GM19023 (cell line): ENCODE results near the gene AXIN2.
"Not testable (repeated sequence)": the region's sequence is repeated elsewhere in the genome, so short reads cannot be mapped to it uniquely, and the experiment has no call there.

Source experiments
- ATAC-seq: cut with Tn5 transposase; IDR thresholded peaks from one replicate; pipeline ENCODE4 v1.9.1; 2021; ENCODE audit warnings: mild to moderate bottlenecking, moderate library complexity; ENCODE audit not compliant: unreplicated experiment

AXIN2 gene

DNA sequence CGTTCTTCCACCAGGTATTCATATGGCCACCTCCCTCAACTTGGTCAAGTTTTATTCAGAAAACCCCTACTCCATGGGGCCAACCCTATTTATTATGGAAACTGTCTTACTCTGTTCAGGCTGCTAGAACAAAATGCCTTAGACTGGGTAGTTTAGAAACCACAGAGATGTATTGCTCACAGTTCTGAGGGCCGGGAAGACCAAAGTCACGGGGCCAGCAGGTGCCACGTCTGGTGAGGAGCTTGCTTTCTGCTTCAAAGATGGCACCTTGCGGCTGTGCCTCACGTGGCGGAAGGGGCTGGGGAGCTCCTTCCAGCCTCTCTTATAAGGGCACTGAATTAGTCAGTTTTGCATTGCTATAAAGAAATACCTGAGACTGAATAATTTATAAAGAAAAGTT, 74.3 kb downstream of the AXIN2 start:
- ATAC-seq, result no peak

DNA sequence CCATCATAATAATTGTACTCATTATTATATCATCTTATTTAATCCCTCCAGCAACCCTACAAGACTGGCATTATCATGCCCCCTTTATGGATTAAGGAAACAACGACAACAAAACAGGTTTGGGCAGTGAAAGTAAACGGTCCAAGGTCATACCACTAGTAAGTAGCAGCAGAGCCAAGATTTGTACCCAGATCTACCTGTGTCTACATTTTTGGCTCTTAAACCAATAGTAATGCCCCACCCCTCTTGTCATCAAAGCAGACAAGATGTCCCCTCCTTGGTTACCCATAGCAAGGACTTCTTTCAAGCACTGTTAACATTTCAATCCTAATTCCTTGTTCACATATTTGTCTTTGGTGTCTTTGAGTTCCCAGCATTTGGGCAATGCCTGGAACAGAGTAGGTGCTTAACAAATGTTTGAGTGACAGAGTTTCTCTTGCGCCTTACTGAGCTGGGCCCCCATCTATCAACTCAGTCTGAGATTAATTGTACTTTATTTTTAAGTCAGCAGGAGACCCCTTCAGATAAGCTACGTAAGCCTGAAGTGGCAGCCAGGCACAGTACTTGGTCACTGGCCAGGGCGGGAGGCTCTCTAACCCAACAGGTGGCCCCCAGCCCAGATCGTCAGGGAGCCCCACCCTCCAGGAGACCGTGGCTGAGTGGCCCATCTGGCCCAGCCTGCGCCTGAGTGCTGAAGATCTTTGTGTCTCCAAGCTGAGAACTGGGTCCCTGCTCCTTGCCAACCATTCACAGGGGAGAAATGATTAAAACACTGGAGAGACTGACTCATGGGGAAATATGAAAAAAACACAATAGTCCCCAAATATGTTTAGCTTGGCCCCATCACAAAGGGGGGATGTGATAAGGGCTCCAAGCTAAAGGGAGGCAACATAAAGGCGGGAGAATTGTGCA, 75.8 kb downstream of the AXIN2 start:
- ATAC-seq, result no peak

DNA sequence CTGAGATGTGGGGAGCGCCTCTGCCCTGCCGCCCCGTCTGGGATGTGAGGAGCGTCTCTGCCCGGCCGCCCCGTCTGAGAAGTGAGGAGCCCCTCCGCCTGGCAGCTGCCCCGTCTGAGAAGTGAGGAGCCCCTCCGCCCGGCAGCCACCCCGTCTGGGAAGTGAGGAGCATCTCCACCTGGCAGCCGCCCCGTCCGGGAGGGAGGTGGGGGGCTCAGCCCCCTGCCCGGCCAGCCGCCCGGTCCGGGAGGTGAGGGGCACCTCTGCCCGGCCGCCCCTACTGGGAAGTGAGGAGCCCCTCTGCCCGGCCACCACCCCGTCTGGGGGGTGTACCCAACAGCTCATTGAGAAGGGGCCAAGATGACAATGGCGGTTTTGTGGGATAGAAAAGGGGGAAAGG, 77.0 kb downstream of the AXIN2 start:
- not testable (repeated sequence) for ATAC-seq

DNA sequence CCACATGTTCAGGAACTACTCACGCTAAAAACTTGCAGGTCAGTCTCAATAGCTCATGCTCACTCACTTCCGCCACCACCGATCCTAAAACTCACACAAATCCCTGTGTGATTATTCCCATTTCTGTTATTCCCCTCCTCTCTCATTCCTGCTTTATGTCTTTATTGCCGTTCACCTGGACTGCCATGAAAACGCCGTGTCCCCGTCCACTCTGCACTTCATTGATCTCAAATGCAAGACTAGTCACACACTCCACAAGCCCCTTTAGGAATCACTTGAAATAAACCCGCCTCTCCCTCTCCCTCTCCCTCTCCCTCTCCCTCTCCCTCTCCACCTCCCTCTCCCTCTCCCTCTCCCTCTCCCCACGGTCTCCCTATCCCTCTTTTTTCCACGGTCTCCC, 78.0 kb downstream of the AXIN2 start:
- no peak for ATAC-seq

DNA sequence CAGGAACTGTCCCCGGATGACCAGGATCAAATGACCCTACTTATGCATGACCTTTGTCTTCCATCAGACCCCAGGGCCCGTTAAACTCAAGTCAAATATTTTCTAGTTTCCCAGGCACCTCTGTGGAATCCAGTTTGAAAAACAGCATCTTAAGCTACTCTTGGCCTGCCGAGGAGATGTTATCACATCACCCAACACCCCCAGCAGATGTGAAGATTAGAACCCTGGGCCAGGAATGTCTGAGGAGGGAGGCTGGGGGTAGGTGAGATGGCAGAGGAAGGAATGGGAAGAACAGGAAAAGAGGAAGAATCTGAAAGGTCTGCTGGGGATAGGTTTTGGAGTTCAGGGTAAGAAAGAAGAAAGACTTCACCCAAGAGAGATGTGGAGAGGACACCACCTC, 79.2 kb downstream of the AXIN2 start:
- ATAC-seq, result no peak

DNA sequence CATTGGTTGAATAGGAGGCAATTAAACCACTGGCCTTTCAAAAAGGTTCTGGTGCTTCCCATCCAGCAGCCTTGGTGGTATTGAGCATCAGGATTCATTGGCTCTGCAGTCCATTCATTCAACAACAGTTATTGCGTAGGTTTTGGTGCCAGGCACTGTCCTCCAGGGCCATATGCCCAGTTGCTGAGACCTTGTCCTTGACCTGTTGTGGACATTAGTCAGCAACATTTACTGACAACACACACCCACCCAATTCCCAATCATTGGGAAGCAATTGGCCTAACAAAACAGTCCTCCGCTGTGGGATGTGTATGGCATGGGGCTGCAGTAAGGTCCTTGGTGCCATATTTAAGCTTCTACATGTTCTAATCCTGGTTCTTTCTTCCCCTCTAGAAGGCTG, 82.2 kb downstream of the AXIN2 start:
- no peak for ATAC-seq
